ENCODE results near the gene ZNF697. TPM values are rescaled to one million over a fixed set of nuclear protein-coding genes. Genes with fewer than 3 reads are reported as not detected.

The ZNF697 gene
- total and polyA plus RNA-seq, 4 donors = 2.3 to 22.2 (median 5.0) TPM

DNA sequence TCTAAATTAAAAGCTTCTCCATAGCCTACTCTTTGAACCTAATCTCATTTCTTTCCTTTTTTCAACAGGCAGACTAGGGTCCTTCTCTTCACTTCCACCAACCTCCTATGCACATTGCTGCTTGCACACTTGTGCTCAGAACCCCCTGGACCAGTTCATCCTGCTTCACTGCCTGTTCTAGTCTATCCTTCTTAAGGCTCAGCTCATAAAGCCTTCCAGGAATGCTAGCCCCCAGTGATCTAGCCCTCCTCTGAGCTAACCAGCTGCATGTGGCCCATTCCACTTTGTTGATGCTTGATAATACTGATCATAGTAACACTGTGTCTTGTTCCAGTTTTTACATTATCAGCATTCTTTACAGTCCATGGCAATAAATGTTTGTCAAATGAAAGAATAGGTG, 40.7 kb upstream of the ZNF697 start:
- DNase-seq = peak in 2 of 3 donors; percentile 7 to 14
- Histone ChIP-seq H3K9me3 (ENCODE audit: control insufficient read depth in 4 of 4, insufficient read depth in 3 of 4, low read length in 3 of 4) (no peaks in the 10 kb centered on the region), H3K4me1 (ENCODE audit: control insufficient read depth in 5 of 5, insufficient read depth in 5 of 5, low read length in 5 of 5) (no peaks in the 10 kb centered on the region), H3K27me3 (ENCODE audit: control insufficient read depth in 3 of 3, insufficient read depth in 3 of 3, low read length in 2 of 3) (no peaks in the 10 kb centered on the region), H3K27ac (ENCODE audit: low read depth in 1 of 2, low read length in 1 of 2) (no peak overlapping the region), H3K36me3 (ENCODE audit: control insufficient read depth in 4 of 4, insufficient read depth in 4 of 4, low read length in 4 of 4) (no peaks in the 10 kb centered on the region), H3K4me3 (no peak overlapping the region), H3K9ac (ENCODE audit: insufficient read depth in 1 of 2, low read length in 2 of 2) (no peak overlapping the region)
- no peak for ATAC-seq (ENCODE audit: insufficient read depth, low FRiP score)
- TF ChIP-seq, protein P1, sequence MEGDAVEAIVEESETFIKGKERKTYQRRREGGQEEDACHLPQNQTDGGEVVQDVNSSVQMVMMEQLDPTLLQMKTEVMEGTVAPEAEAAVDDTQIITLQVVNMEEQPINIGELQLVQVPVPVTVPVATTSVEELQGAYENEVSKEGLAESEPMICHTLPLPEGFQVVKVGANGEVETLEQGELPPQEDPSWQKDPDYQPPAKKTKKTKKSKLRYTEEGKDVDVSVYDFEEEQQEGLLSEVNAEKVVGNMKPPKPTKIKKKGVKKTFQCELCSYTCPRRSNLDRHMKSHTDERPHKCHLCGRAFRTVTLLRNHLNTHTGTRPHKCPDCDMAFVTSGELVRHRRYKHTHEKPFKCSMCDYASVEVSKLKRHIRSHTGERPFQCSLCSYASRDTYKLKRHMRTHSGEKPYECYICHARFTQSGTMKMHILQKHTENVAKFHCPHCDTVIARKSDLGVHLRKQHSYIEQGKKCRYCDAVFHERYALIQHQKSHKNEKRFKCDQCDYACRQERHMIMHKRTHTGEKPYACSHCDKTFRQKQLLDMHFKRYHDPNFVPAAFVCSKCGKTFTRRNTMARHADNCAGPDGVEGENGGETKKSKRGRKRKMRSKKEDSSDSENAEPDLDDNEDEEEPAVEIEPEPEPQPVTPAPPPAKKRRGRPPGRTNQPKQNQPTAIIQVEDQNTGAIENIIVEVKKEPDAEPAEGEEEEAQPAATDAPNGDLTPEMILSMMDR (IDR thresholded peaks at IDR 0.05; ENCODE audit: control extremely low read depth, extremely low read depth) = no peak

DNA sequence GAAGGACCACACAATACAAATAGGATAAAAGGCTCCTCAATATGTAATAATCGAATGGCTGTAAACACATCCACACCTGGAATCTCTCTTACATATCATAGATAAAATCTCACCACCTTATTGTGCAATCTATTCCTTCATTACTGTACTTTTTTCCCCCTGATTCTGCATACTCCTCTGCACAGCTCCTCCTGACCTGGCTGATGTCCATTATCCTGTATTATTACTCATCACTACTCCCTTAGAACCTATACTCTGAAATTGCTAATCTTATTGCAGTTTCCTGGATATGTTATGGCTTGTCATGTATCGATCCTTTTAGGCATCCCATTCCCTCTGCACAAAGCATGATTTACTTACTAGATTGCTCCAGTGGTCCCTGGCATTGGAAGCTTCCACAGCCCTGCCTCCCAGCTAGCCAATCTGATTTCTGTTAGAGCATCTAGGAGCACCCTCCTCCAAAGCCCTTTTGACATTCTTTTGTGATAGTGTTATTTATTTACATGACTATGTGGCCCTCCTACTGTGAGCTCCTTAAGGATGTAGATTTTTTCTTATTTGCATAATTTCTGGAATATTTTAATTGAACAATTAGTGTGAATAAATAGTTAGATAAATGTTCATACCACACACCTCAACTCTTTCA, 39.5 kb upstream of the ZNF697 start:
- Histone ChIP-seq H3K27ac (ENCODE audit: low read depth in 1 of 2, low read length in 1 of 2) (no peak overlapping the region), H3K4me3 (no peak overlapping the region), H3K9ac (ENCODE audit: insufficient read depth in 1 of 2, low read length in 2 of 2) (no peak overlapping the region), H3K9me3 (ENCODE audit: control insufficient read depth in 4 of 4, insufficient read depth in 3 of 4, low read length in 3 of 4) (no peaks in the 10 kb centered on the region), H3K27me3 (ENCODE audit: control insufficient read depth in 3 of 3, insufficient read depth in 3 of 3, low read length in 2 of 3) (no peaks in the 10 kb centered on the region), H3K4me1 (ENCODE audit: control insufficient read depth in 5 of 5, insufficient read depth in 5 of 5, low read length in 5 of 5) (no peaks in the 10 kb centered on the region), H3K36me3 (ENCODE audit: control insufficient read depth in 4 of 4, insufficient read depth in 4 of 4, low read length in 4 of 4) (no peaks in the 10 kb centered on the region)
- 68 to 86% methylated on average over 2 of the region's 2 CpGs for WGBS, 2 donors
- TF ChIP-seq, protein P1 (IDR thresholded peaks at IDR 0.05; ENCODE audit: control extremely low read depth, extremely low read depth) = no peak
- DNase-seq (no peak), ATAC-seq (ENCODE audit: insufficient read depth, low FRiP score) (no peak)

DNA sequence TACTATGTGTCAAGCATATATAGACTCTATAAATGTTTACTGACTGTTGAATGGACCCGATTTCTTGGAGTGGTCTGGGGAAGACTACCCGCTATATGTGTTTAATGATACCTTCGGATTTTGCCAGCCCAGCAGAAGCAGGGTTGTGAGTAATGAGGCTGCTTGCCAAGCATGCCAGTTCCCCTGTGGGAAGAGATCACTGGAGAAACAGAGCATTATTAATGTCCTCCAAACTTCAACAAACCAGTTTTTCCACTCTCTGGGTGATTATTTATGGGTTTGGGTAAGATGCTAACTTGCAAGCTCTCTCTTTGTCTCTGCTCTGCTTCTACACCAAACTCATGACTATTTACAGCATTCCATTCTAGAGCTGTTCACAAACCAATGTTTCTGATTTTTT, 38.6 kb upstream of the ZNF697 start:
- Histone ChIP-seq H3K9me3 (ENCODE audit: control insufficient read depth in 4 of 4, insufficient read depth in 3 of 4, low read length in 3 of 4) (no peaks in the 10 kb centered on the region), H3K27me3 (ENCODE audit: control insufficient read depth in 3 of 3, insufficient read depth in 3 of 3, low read length in 2 of 3) (no peaks in the 10 kb centered on the region), H3K27ac (ENCODE audit: low read depth in 1 of 2, low read length in 1 of 2) (no peak overlapping the region), H3K4me3 (no peak overlapping the region), H3K9ac (ENCODE audit: insufficient read depth in 1 of 2, low read length in 2 of 2) (no peak overlapping the region), H3K4me1 (ENCODE audit: control insufficient read depth in 5 of 5, insufficient read depth in 5 of 5, low read length in 5 of 5) (no peaks in the 10 kb centered on the region), H3K36me3 (ENCODE audit: control insufficient read depth in 4 of 4, insufficient read depth in 4 of 4, low read length in 4 of 4) (no peaks in the 10 kb centered on the region)
- ATAC-seq (ENCODE audit: insufficient read depth, low FRiP score) (peak; percentile 27), DNase-seq (peak in 1 of 3 donors; percentile 24)
- WGBS, 2 donors = 74 to 89% methylated on average over 3 of the region's 3 CpGs
- TF ChIP-seq, protein P1 (IDR thresholded peaks at IDR 0.05; ENCODE audit: control extremely low read depth, extremely low read depth) = no peak

DNA sequence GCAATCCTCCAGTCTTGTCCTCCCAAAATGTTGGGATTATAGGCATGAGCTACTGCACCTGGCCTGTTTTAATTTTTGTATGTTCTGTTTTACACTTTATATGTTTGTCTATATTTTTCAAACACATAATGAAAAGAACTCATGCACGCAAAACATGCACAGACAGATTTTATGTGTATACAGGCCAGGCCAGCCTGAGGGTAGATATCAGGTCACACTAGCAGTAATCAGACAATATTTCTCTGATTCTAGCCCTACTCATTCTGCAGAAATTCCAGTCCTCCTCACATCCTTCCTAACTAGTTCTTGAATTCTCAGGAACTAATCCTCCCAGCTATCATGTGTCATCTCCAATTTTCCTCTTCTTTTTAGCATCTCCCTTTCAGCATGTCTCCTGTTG, 35.8 kb upstream of the ZNF697 start:
- Histone ChIP-seq H3K9me3 (ENCODE audit: control insufficient read depth in 4 of 4, insufficient read depth in 3 of 4, low read length in 3 of 4) (no peaks in the 10 kb centered on the region), H3K9ac (ENCODE audit: insufficient read depth in 1 of 2, low read length in 2 of 2) (no peak overlapping the region), H3K36me3 (ENCODE audit: control insufficient read depth in 4 of 4, insufficient read depth in 4 of 4, low read length in 4 of 4) (no peaks in the 10 kb centered on the region), H3K27ac (ENCODE audit: low read depth in 1 of 2, low read length in 1 of 2) (no peak overlapping the region), H3K4me1 (ENCODE audit: control insufficient read depth in 5 of 5, insufficient read depth in 5 of 5, low read length in 5 of 5) (no peaks in the 10 kb centered on the region), H3K27me3 (ENCODE audit: control insufficient read depth in 3 of 3, insufficient read depth in 3 of 3, low read length in 2 of 3) (no peaks in the 10 kb centered on the region), H3K4me3 (no peak overlapping the region)
- DNase-seq = no peak
- TF ChIP-seq, protein P1 (IDR thresholded peaks at IDR 0.05; ENCODE audit: control extremely low read depth, extremely low read depth) = no peak
- WGBS, 2 donors = 87 to 96% methylated on average over 1 of the region's 1 CpG
- no peak for ATAC-seq (ENCODE audit: insufficient read depth, low FRiP score)

All from lung (tissue), 12 donors.